ENCODE data around the gene SPINT3. TPM values are rescaled to one million over a fixed set of nuclear protein-coding genes. Genes with fewer than 3 reads are reported as not detected.

SPINT3 gene
- polyA plus RNA-seq, 2 of the 4 experiments (the other 2 are of a cell fraction) = not detected

DNA sequence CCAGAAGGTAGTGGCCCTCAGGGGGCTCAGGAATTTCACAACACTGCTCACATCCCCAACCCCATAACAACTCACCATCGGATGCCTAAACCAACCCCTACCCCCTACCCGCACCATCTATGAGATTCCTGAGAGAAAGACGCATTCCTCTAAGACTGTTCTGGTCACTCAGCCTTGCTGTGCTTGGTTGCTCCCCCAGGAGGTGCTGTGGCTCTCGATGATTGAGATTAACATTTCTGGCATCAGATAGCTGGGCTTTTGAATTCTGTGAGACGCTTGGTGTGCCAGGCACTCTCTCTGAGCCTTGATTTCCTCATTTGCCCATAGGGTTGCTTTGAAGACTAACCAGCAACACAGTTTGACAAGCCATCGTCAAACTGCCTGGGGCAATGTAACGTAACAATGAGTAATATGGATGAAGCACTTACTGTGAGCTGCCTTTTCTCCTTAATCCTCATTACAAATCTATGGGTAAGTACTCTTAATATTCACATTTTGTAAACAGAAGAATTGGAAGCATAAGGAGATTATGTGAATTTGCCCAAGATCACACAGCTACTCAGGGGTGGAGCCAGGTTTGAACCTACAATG lies 22.9 kb upstream of the SPINT3 start:
- 4% methylated on average over 7 of the region's 7 CpGs for WGBS (ENCODE audit: missing lambda C conversion rate)
- DNase-seq (ENCODE audit: low read depth in 1 of 2, low spot score in 1 of 2) (no peak), ATAC-seq (no peak), FAIRE-seq (no peak)
- ChIA-PET POLR2A (no interaction called here), CTCF (interaction anchor here (0.8 to 5.2 kb wide), 7 partner anchors 14 to 244 kb away, joined by 3 to 28 read pairs (median 3); no protein-coding TSS in a partner anchor)
- no peak overlapping the region for H3K4me2 ChIP-seq
- no peak overlapping the region for H3K4me3 ChIP-seq
- H3K9me3 ChIP-seq = no peaks in the 10 kb centered on the region; the same call in 2 of the 3 replicates
- H3K4me1 ChIP-seq = no peaks in the 10 kb centered on the region
- TF ChIP-seq POLR2AphosphoS2 (conservative IDR thresholded peaks at IDR 0.05; ENCODE audit: low read length) = no peak
- TF ChIP-seq, protein P1, sequence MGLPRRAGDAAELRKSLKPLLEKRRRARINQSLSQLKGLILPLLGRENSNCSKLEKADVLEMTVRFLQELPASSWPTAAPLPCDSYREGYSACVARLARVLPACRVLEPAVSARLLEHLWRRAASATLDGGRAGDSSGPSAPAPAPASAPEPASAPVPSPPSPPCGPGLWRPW (IDR thresholded peaks at IDR 0.05) = no peak
- TF ChIP-seq ESRRA (IDR thresholded peaks at IDR 0.05; ENCODE audit: borderline replicate concordance, low read length) = no peak
- no peak for TF ChIP-seq NR3C1 (IDR thresholded peaks at IDR 0.05)
- TF ChIP-seq EHMT2 (IDR thresholded peaks at IDR 0.05; ENCODE audit: low read depth) = no peak
- no peak for TF ChIP-seq NFE2L2 (conservative IDR thresholded peaks at IDR 0.05; ENCODE audit: low read length)
- no peak for TF ChIP-seq CHD4 (IDR thresholded peaks at IDR 0.05; ENCODE audit: borderline replicate concordance)
- no peak for TF ChIP-seq JUN (IDR thresholded peaks at IDR 0.05)
- TF ChIP-seq TP53 (CRISPR knock-in tag; IDR thresholded peaks at IDR 0.05) = no peak
- TF ChIP-seq, protein P2, sequence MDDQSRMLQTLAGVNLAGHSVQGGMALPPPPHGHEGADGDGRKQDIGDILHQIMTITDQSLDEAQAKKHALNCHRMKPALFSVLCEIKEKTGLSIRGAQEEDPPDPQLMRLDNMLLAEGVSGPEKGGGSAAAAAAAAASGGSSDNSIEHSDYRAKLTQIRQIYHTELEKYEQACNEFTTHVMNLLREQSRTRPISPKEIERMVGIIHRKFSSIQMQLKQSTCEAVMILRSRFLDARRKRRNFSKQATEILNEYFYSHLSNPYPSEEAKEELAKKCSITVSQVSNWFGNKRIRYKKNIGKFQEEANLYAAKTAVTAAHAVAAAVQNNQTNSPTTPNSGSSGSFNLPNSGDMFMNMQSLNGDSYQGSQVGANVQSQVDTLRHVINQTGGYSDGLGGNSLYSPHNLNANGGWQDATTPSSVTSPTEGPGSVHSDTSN (IDR thresholded peaks at IDR 0.05) = no peak
- H3K27ac ChIP-seq = no peak overlapping the region

DNA sequence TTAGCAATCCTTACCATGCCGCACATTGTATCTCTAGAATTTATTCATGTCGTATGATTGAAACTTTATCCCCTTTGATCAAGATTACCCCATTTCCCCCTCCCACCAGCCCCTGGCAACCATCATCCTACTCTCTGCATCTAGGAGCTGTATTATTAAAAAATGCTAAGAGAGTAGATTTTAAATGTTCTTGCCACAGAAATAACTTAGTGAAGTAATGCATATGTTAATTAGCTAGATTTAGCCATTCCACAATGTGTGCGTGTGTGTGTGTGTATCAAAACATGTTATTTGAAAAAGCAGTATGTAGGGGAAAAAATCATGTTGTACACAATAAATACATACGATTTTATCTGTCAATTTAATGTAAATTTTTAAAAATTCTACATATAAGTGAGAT lies 11.9 kb upstream of the SPINT3 start:
- ChIA-PET CTCF (interaction anchor here (0.6 to 1.3 kb wide), 3 partner anchors 9 to 153 kb away, joined by 3 to 4 read pairs (median 3); no protein-coding TSS in a partner anchor), POLR2A (no interaction called here)
- Histone ChIP-seq H3K27ac (no peak overlapping the region), H3K4me2 (no peak overlapping the region), H3K4me3 (no peak overlapping the region), H3K4me1 (no peaks in the 10 kb centered on the region), H3K9me3 (no peaks in the 10 kb centered on the region)
- no peak for ATAC-seq
- WGBS (ENCODE audit: missing lambda C conversion rate) = 58% methylated on average over 4 of the region's 4 CpGs
- TF ChIP-seq TP53 (CRISPR knock-in tag; IDR thresholded peaks at IDR 0.05) = no peak
- TF ChIP-seq, protein P3, sequence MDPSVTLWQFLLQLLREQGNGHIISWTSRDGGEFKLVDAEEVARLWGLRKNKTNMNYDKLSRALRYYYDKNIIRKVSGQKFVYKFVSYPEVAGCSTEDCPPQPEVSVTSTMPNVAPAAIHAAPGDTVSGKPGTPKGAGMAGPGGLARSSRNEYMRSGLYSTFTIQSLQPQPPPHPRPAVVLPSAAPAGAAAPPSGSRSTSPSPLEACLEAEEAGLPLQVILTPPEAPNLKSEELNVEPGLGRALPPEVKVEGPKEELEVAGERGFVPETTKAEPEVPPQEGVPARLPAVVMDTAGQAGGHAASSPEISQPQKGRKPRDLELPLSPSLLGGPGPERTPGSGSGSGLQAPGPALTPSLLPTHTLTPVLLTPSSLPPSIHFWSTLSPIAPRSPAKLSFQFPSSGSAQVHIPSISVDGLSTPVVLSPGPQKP (IDR thresholded peaks at IDR 0.05; ENCODE audit: low read depth, low read length) = no peak
- no peak for TF ChIP-seq NR3C1 (IDR thresholded peaks at IDR 0.05)
- no peak for TF ChIP-seq HDAC2 (IDR thresholded peaks at IDR 0.05)
- TF ChIP-seq JUNB (IDR thresholded peaks at IDR 0.05) = no peak
- TF ChIP-seq EP300 (IDR thresholded peaks at IDR 0.05) = no peak
- DNase-seq (ENCODE audit: low read depth in 1 of 2, low spot score in 1 of 2) = no peak
- FAIRE-seq = no peak

DNA sequence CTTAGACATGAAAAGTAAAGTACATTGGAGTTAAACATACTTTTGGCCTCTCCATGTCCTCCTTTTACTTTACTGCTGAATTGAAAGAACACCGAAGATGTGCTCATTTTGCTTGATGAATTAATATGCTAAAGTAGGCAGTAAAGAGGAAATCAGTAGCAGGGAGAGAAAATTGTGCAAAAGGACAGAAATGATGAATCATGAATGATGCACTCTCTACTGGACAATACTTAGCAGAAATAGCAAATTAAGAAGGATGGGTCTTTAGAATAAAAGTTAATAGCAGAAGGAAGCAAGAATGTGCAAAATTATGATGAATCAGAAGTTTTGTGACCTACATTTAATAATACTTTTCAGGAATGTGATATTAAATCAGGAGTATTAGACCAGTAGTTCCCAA lies 8.4 kb upstream of the SPINT3 start:
- H3K9me3 ChIP-seq = no peaks in the 10 kb centered on the region
- no peaks in the 10 kb centered on the region for H3K4me1 ChIP-seq
- no peak overlapping the region for H3K4me2 ChIP-seq
- CTCF ChIA-PET = interaction anchor here (1.2 to 1.9 kb wide), 2 partner anchors 10 to 15 kb away, joined by 3 to 4 read pairs; partner anchors contain the start of gene WFDC6
- H3K27ac ChIP-seq = no peak overlapping the region
- POLR2A ChIA-PET = no interaction called here
- DNase-seq (ENCODE audit: low read depth in 1 of 2, low spot score in 1 of 2) (no peak), FAIRE-seq (no peak), ATAC-seq (no peak)
- WGBS (ENCODE audit: missing lambda C conversion rate) = 0% methylated on average over 1 of the region's 1 CpG
- no peak overlapping the region for H3K4me3 ChIP-seq
- TF ChIP-seq RARB (CRISPR knock-in tag; IDR thresholded peaks at IDR 0.05) = no peak
- TF ChIP-seq JUN (IDR thresholded peaks at IDR 0.05) = no peak
- no peak for TF ChIP-seq JUNB (IDR thresholded peaks at IDR 0.05)
- TF ChIP-seq GATA3 (IDR thresholded peaks at IDR 0.05; ENCODE audit: borderline replicate concordance) = no peak
- TF ChIP-seq FOSL2 (IDR thresholded peaks at IDR 0.05) = no peak
- TF ChIP-seq FOSL2 (CRISPR knock-in tag; IDR thresholded peaks at IDR 0.05) = no peak
- TF ChIP-seq MAZ (IDR thresholded peaks at IDR 0.05; ENCODE audit: borderline replicate concordance, low read depth, low read length) = no peak
- TF ChIP-seq, protein P4, sequence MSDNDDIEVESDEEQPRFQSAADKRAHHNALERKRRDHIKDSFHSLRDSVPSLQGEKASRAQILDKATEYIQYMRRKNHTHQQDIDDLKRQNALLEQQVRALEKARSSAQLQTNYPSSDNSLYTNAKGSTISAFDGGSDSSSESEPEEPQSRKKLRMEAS (IDR thresholded peaks at IDR 0.05) = no peak
- TF ChIP-seq HOXB5 (CRISPR knock-in tag; IDR thresholded peaks at IDR 0.05) = no peak
- no peak for TF ChIP-seq EHMT2 (IDR thresholded peaks at IDR 0.05; ENCODE audit: low read depth)
- no peak for TF ChIP-seq RAD21 (conservative IDR thresholded peaks at IDR 0.05 in 1 of 2, IDR thresholded peaks at IDR 0.05 in 1 of 2)
- TF ChIP-seq, protein P1 (IDR thresholded peaks at IDR 0.05) = no peak

Data from A549 (cell line).